HCT116 (cell line): ENCODE results near the gene NDUFB10.

Experiments
- EZH2 ChIP-seq: fragments of 200-600 bp; sonication (generic); IDR thresholded peaks from 2 replicates; pipeline ENCODE4 v1.6.1; 2017; ENCODE audit warnings: antibody characterized with exemption, mixed run types
- EZH2phosphoT487 ChIP-seq: fragments of 200-600 bp; IDR thresholded peaks from 2 replicates; pipeline ENCODE4 v1.6.1; 2018; ENCODE audit warnings: antibody characterized with exemption, borderline replicate concordance
- POLR2A ChIP-seq: IDR thresholded peaks from 2 replicates; pipeline ENCODE4 v1.7.0; 2011; ENCODE audit warnings: borderline replicate concordance; ENCODE audit not compliant: insufficient read depth, insufficient read length; ENCODE audit errors: extremely low read depth
- POLR2AphosphoS5 ChIP-seq: IDR thresholded peaks from 2 replicates; pipeline ENCODE4 v1.6.1; 2011; ENCODE audit warnings: mild to moderate bottlenecking, low read depth, low read length, moderate library complexity
- REST ChIP-seq: IDR thresholded peaks from 2 replicates; pipeline ENCODE4 v1.6.1; 2012; ENCODE audit warnings: low read depth
- SIN3A ChIP-seq: IDR thresholded peaks from 2 replicates; pipeline ENCODE4 v1.6.1; 2012; ENCODE audit warnings: low read depth
- SP1 ChIP-seq: IDR thresholded peaks from 2 replicates; pipeline ENCODE4 v1.6.1; 2012; ENCODE audit warnings: low read depth
- YY1 ChIP-seq: IDR thresholded peaks from 2 replicates; pipeline ENCODE4 v1.6.1; 2011; ENCODE audit warnings: low read length, low read depth, moderate library complexity, mild to moderate bottlenecking; ENCODE audit not compliant: insufficient replicate concordance; ENCODE audit errors: extremely low read depth
- ZNF274 ChIP-seq: fragments of 200-500 bp; sonication (Bioruptor generic); IDR thresholded peaks from 2 replicates; pipeline ENCODE4 v1.6.1; 2014; ENCODE audit warnings: mild to moderate bottlenecking, low read depth, low read length, inconsistent platforms
- TF ChIP-seq, protein P1 (sequence below), 3 experiments: fragments of 200-600 bp in 1 of 3; sonication (generic) in 1 of 3; IDR thresholded peaks in 2 of 3; conservative IDR thresholded peaks in 1 of 3; 2 replicates each; pipeline ENCODE4 v1.5.1; 2012 to 2017; ENCODE audit warnings: low read depth in 2 of 3, low read length in 2 of 3, antibody characterized with exemption in 1 of 3, borderline replicate concordance in 1 of 3, control low read depth in 1 of 3, mild to moderate bottlenecking in 1 of 3, mixed read lengths in 1 of 3, mixed run types in 1 of 3, moderate library complexity in 1 of 3; ENCODE audit not compliant: insufficient read depth in 1 of 3
- TF ChIP-seq, protein P2 (sequence below): IDR thresholded peaks from 2 replicates; pipeline ENCODE4 v1.6.1; 2012

- TF ChIP-seq, protein P1, sequence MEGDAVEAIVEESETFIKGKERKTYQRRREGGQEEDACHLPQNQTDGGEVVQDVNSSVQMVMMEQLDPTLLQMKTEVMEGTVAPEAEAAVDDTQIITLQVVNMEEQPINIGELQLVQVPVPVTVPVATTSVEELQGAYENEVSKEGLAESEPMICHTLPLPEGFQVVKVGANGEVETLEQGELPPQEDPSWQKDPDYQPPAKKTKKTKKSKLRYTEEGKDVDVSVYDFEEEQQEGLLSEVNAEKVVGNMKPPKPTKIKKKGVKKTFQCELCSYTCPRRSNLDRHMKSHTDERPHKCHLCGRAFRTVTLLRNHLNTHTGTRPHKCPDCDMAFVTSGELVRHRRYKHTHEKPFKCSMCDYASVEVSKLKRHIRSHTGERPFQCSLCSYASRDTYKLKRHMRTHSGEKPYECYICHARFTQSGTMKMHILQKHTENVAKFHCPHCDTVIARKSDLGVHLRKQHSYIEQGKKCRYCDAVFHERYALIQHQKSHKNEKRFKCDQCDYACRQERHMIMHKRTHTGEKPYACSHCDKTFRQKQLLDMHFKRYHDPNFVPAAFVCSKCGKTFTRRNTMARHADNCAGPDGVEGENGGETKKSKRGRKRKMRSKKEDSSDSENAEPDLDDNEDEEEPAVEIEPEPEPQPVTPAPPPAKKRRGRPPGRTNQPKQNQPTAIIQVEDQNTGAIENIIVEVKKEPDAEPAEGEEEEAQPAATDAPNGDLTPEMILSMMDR (IDR thresholded peaks at IDR 0.05 in 2 of 3, conservative IDR thresholded peaks at IDR 0.05 in 1 of 3; ENCODE audit: borderline replicate concordance in 1 of 3, insufficient read depth in 1 of 3, low read depth in 2 of 3, low read length in 2 of 3) = no peak
- TF ChIP-seq EZH2 = no peak
- TF ChIP-seq, protein P2, sequence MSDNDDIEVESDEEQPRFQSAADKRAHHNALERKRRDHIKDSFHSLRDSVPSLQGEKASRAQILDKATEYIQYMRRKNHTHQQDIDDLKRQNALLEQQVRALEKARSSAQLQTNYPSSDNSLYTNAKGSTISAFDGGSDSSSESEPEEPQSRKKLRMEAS = no peak
- TF ChIP-seq SP1 = no peak
- no peak for TF ChIP-seq POLR2AphosphoS5
- TF ChIP-seq POLR2A = no peak
- no peak for TF ChIP-seq EZH2phosphoT487
- no peak for TF ChIP-seq SIN3A
- TF ChIP-seq ZNF274 = no peak
- TF ChIP-seq REST = no peak
- TF ChIP-seq YY1 = no peak
These were observed 47.0 kb downstream of the NDUFB10 start for GRCh38 chr16:2006317-2006716.
